ENCODE measurements around the gene SEC22A.
"Not testable (repeated sequence)": the region's sequence is repeated elsewhere in the genome, so short reads cannot be mapped to it uniquely, and the experiment has no call there.

DNA sequence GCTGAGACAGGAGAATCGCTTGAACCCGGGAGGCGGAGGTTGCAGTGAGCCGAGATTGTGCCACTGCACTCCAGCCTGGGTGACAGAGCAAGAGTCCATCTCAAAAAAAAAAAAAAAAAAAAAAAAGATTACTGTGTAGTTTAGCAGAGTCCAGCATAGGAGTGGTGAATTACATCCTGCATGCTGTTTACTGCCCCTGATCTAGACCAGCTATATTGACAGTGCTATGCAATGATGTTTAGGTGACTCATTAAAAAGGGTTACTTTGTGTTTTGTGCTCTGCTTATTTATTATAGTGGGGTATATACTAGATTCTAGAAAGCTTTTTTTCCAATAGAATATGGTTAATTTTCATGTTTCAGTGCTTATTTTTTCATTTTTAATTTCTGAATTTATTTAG, 19.6 kb downstream of the SEC22A start:
- TF ChIP-seq, protein P1, sequence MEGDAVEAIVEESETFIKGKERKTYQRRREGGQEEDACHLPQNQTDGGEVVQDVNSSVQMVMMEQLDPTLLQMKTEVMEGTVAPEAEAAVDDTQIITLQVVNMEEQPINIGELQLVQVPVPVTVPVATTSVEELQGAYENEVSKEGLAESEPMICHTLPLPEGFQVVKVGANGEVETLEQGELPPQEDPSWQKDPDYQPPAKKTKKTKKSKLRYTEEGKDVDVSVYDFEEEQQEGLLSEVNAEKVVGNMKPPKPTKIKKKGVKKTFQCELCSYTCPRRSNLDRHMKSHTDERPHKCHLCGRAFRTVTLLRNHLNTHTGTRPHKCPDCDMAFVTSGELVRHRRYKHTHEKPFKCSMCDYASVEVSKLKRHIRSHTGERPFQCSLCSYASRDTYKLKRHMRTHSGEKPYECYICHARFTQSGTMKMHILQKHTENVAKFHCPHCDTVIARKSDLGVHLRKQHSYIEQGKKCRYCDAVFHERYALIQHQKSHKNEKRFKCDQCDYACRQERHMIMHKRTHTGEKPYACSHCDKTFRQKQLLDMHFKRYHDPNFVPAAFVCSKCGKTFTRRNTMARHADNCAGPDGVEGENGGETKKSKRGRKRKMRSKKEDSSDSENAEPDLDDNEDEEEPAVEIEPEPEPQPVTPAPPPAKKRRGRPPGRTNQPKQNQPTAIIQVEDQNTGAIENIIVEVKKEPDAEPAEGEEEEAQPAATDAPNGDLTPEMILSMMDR (CRISPR knock-in tag; IDR thresholded peaks at IDR 0.05) = not testable (repeated sequence)
- not testable (repeated sequence) for TF ChIP-seq ZNF264 (CRISPR knock-in tag; IDR thresholded peaks at IDR 0.05); ZNF282 (IDR thresholded peaks at IDR 0.05; ENCODE audit: partially characterized antibody); ZFP1 (CRISPR knock-in tag; IDR thresholded peaks at IDR 0.05); ETV5 (CRISPR knock-in tag; IDR thresholded peaks at IDR 0.05; ENCODE audit: borderline replicate concordance); ZBTB7A (CRISPR knock-in tag; IDR thresholded peaks at IDR 0.05); SRSF1 (optimal IDR thresholded peaks at IDR 0.05; ENCODE audit: low read depth, low read length); GZF1 (CRISPR knock-in tag; IDR thresholded peaks at IDR 0.05); NFIC (IDR thresholded peaks at IDR 0.05; ENCODE audit: low read length); NBN (conservative IDR thresholded peaks at IDR 0.05); ZNF138 (CRISPR knock-in tag; IDR thresholded peaks at IDR 0.05; ENCODE audit: low read depth)
